Gastroesophageal sphincter (tissue), 3 donors: ENCODE measurements around the gene ZNHIT2.

ENCODE experiments used
- CTCF ChIP-seq, 4 experiments: fragments of 200-600 bp in 2 of 4; fragments of 450-650 bp in 2 of 4; sonication (generic) in 1 of 4; IDR thresholded peaks; one replicate each; pipeline ENCODE4 v1.5.1; 2017 to 2019; ENCODE audit warnings: antibody characterized with exemption in 4 of 4, mild to moderate bottlenecking in 2 of 4, moderate library complexity in 2 of 4
- EP300 ChIP-seq: sonication (generic); formaldehyde crosslinking; IDR thresholded peaks from one replicate; pipeline ENCODE4 v1.6.1; 2017; ENCODE audit warnings: antibody characterized with exemption, mild to moderate bottlenecking
- POLR2A ChIP-seq, 2 donors: fragments of 450-650 bp; IDR thresholded peaks; one replicate each; pipeline ENCODE4 v1.6.1; 2017; ENCODE audit warnings: antibody characterized with exemption in 2 of 2, mild to moderate bottlenecking in 2 of 2, moderate library complexity in 1 of 2
- POLR2AphosphoS5 ChIP-seq: sonication (generic); formaldehyde crosslinking; IDR thresholded peaks from one replicate; pipeline ENCODE4 v1.6.1; 2017; ENCODE audit warnings: antibody characterized with exemption

- no peak for TF ChIP-seq CTCF (IDR thresholded peaks at IDR 0.05)
- TF ChIP-seq POLR2A (IDR thresholded peaks at IDR 0.05) = no peak
- TF ChIP-seq EP300 = no peak
- TF ChIP-seq POLR2AphosphoS5 = no peak
Measured at GRCh38 chr11:65107078-65107477, 10.4 kb downstream of the ZNHIT2 start.
